ENCODE results near the gene TMEM126A.

The TMEM126A gene

DNA sequence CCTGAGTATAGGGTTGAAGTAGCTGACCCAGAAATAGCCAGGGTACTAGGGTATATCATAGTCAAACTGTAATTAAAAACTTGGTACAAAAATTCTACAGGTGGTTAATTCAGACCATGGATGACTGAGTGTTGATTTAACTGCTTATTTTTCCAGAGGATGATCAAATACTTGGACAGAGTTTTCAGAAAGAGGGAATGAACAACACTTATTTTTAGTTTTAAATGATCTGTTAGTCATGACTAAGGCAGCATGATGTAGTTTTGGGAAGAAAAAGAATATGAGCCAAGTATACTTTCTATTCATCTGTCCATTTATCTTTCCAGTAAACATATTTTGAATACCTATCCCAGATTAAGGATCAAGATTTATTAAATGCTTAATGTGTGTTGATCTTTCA is 58.0 kb downstream of the TMEM126A start:
- no peaks in the 10 kb centered on the region for H3K36me3 ChIP-seq (replicated peaks; ENCODE audit: low read depth, low read length)

More for the DNA sequence above, 58.0 kb downstream of the TMEM126A start:
- H3K27ac ChIP-seq (ENCODE audit: low read length), result no peak overlapping the region
- no peak overlapping the region for H3K9ac ChIP-seq (ENCODE audit: low read length)
- H3K4me3 ChIP-seq (ENCODE audit: low read length), result no peak overlapping the region
- H3K9me3 ChIP-seq (ENCODE audit: insufficient read depth, low read length), result no peaks in the 10 kb centered on the region
- H3K4me2 ChIP-seq (ENCODE audit: low read length), result no peak overlapping the region
- H2AFZ ChIP-seq (ENCODE audit: low read depth, low read length), result no peak overlapping the region
- TF ChIP-seq CTCF (IDR thresholded peaks at IDR 0.05; ENCODE audit: low read depth, low read length), result no peak
- TF ChIP-seq EZH2phosphoT487 (IDR thresholded peaks at IDR 0.05; ENCODE audit: low read depth), result no peak
- peaks cover under 1% of the 10 kb centered on the region for H3K4me1 ChIP-seq (ENCODE audit: low read length)
- H4K20me1 ChIP-seq (ENCODE audit: insufficient read depth, low read length), result no peaks in the 10 kb centered on the region
- no peaks in the 10 kb centered on the region for H3K79me2 ChIP-seq (ENCODE audit: low read length)
- no peaks in the 10 kb centered on the region; the same call in 1 of the 2 replicates for H3K27me3 ChIP-seq (ENCODE audit: low read depth, low read length)

All from OCI-LY3 (cell line).